IMR-90 (cell line): ENCODE measurements around the gene CERS5. TPM values are rescaled to one million over a fixed set of nuclear protein-coding genes. Genes with fewer than 3 reads are reported as not detected.

ENCODE experiments used
- ATAC-seq: fragments of 200-7000 bp; cut with Tn5 transposase; 2 replicates; pipeline ENCODE4 v1.9.1; 2020; ENCODE audit warnings: low read depth, mild to moderate bottlenecking, moderate library complexity
- BruUV-seq: library from RNA; stranded (reverse); fragments of 400-500 nt; replicated peaks from 2 replicates; lab custom pipeline; 2021; lab: Mats Ljungman, UMichigan
- CTCF ChIA-PET: fragments of 300-600 bp; formaldehyde crosslinking; extraction: SDS; loops from one replicate; lab custom pipeline; 2021; ENCODE audit warnings: antibody characterized with exemption; lab: Yijun Ruan, JAX
- POLR2A ChIA-PET: fragments of 300-600 bp; sonication (Branson Sonifier 250); formaldehyde crosslinking; loops from one replicate; lab custom pipeline; 2022; ENCODE audit warnings: antibody characterized with exemption; ENCODE audit not compliant: unreplicated experiment; lab: Charles Lee
- DNase-seq: peaks from one replicate; pipeline ENCODE4 v3.0.0; 2013
- H2AFZ ChIP-seq: replicated peaks from 2 replicates; pipeline ENCODE3; 2013; ENCODE audit warnings: low read length, mild to moderate bottlenecking; ENCODE audit not compliant: poor library complexity
- H2AK5ac ChIP-seq: 2 replicates; pipeline ENCODE4 v1.6.1; 2013; ENCODE audit warnings: low read depth, low read length, inconsistent platforms
- H2AK9ac ChIP-seq: replicated peaks from 2 replicates; pipeline ENCODE3; 2013; ENCODE audit warnings: mild to moderate bottlenecking, low read depth, low read length, moderate library complexity; ENCODE audit not compliant: poor library complexity
- H2BK120ac ChIP-seq: 2 replicates; pipeline ENCODE4 v1.6.1; 2013; ENCODE audit warnings: low read depth, low read length, inconsistent platforms
- H2BK15ac ChIP-seq: 3 replicates; pipeline ENCODE4 v1.6.1; 2013; ENCODE audit warnings: low read depth, low read length, inconsistent platforms
- H2BK20ac ChIP-seq: 2 replicates; pipeline ENCODE4 v1.6.1; 2013; ENCODE audit warnings: low read depth, mild to moderate bottlenecking, inconsistent platforms, low read length, moderate library complexity
- H2BK5ac ChIP-seq: 2 replicates; pipeline ENCODE4 v1.6.1; 2013; ENCODE audit warnings: mild to moderate bottlenecking, low read depth, low read length, inconsistent platforms; ENCODE audit not compliant: poor library complexity, severe bottlenecking
- H3K14ac ChIP-seq: replicated peaks from 2 replicates; pipeline ENCODE4 v1.6.1; 2013; ENCODE audit warnings: low read depth, low read length, inconsistent platforms
- H3K18ac ChIP-seq: 2 replicates; pipeline ENCODE4 v1.6.1; 2013; ENCODE audit warnings: low read depth, low read length, control low read depth
- H3K23ac ChIP-seq: 2 replicates; pipeline ENCODE4 v1.6.1; 2013; ENCODE audit warnings: low read depth, low read length, inconsistent platforms
- H3K27ac ChIP-seq: 2 replicates; pipeline ENCODE4 v1.5.1; 2013; ENCODE audit warnings: mild to moderate bottlenecking, control low read depth, low read length; ENCODE audit not compliant: insufficient read depth
- H3K27me3 ChIP-seq: 2 replicates; pipeline ENCODE4 v1.6.1; 2013; ENCODE audit warnings: low read length; ENCODE audit not compliant: control insufficient read depth, insufficient read depth
- H3K36me3 ChIP-seq: 2 replicates; pipeline ENCODE4 v1.6.1; 2013; ENCODE audit warnings: low read length, mixed read lengths; ENCODE audit not compliant: control insufficient read depth, insufficient read depth
- H3K4ac ChIP-seq: 2 replicates; pipeline ENCODE4 v1.6.1; 2013; ENCODE audit warnings: low read depth, low read length, inconsistent platforms
- H3K4me1 ChIP-seq: 2 replicates; pipeline ENCODE4 v1.6.1; 2013; ENCODE audit warnings: low read length, mixed read lengths; ENCODE audit not compliant: control insufficient read depth, insufficient read depth
- H3K4me2 ChIP-seq: 2 replicates; pipeline ENCODE4 v1.6.1; 2013; ENCODE audit warnings: low read depth, mild to moderate bottlenecking, control low read depth, low read length, moderate library complexity
- H3K4me3 ChIP-seq: 2 replicates; pipeline ENCODE4 v1.5.1; 2013; ENCODE audit warnings: low read depth, mild to moderate bottlenecking, control low read depth, low read length, moderate library complexity; ENCODE audit not compliant: insufficient read depth
- H3K56ac ChIP-seq: 2 replicates; pipeline ENCODE4 v1.6.1; 2013; ENCODE audit warnings: low read length, inconsistent platforms; ENCODE audit not compliant: insufficient read depth; ENCODE audit errors: extremely low read depth
- H3K79me1 ChIP-seq, 2 experiments: 2 replicates each; pipeline ENCODE4 v1.6.1; 2013; ENCODE audit warnings: low read length in 2 of 2, inconsistent platforms in 1 of 2, low read depth in 1 of 2
- H3K9ac ChIP-seq: 2 replicates; pipeline ENCODE4 v1.6.1; 2013; ENCODE audit warnings: low read depth, low read length, control low read depth
- H3K9me1 ChIP-seq: 2 replicates; pipeline ENCODE4 v1.6.1; 2013; ENCODE audit warnings: low read length, inconsistent platforms; ENCODE audit not compliant: insufficient read depth
- H3K9me3 ChIP-seq: 2 replicates; pipeline ENCODE4 v1.6.1; 2013; ENCODE audit warnings: low read length; ENCODE audit not compliant: control insufficient read depth, insufficient read depth
- H4K20me1 ChIP-seq: 2 replicates; pipeline ENCODE4 v1.6.1; 2013; ENCODE audit warnings: low read length, inconsistent platforms; ENCODE audit not compliant: insufficient read depth
- H4K5ac ChIP-seq: 2 replicates; pipeline ENCODE4 v1.6.1; 2013; ENCODE audit warnings: mild to moderate bottlenecking, low read depth, low read length, control low read depth
- H4K8ac ChIP-seq, 2 experiments: 2 replicates each; pipeline ENCODE4 v1.6.1; 2013; ENCODE audit warnings: low read depth in 2 of 2, low read length in 2 of 2, control low read depth in 1 of 2, inconsistent platforms in 1 of 2
- H4K91ac ChIP-seq: 2 replicates; pipeline ENCODE4 v1.6.1; 2013; ENCODE audit warnings: low read depth, low read length, inconsistent platforms; ENCODE audit not compliant: insufficient read depth
- BHLHE40 ChIP-seq: fragments of 150-350 bp; IDR thresholded peaks from 2 replicates; pipeline ENCODE4 v1.6.1; 2016; ENCODE audit warnings: mild to moderate bottlenecking, low read depth, low read length
- CEBPB ChIP-seq: IDR thresholded peaks from 2 replicates; pipeline ENCODE4 v1.6.1; 2012; ENCODE audit warnings: low read depth, low read length, improper control_type of control experiment
- CHD1 ChIP-seq: IDR thresholded peaks from 2 replicates; pipeline ENCODE4 v1.6.1; 2012; ENCODE audit warnings: low read depth, low read length, improper control_type of control experiment
- FOS ChIP-seq: fragments of 150-350 bp; IDR thresholded peaks from 2 replicates; pipeline ENCODE4 v1.6.1; 2016; ENCODE audit warnings: low read depth, low read length
- MAFK ChIP-seq: IDR thresholded peaks from 2 replicates; pipeline ENCODE4 v1.6.1; 2012; ENCODE audit warnings: low read depth, low read length, improper control_type of control experiment
- MAZ ChIP-seq: IDR thresholded peaks from 2 replicates; pipeline ENCODE4 v1.6.1; 2012; ENCODE audit warnings: low read depth, mild to moderate bottlenecking, low read length, improper control_type of control experiment, moderate library complexity, borderline replicate concordance
- MXI1 ChIP-seq: IDR thresholded peaks from 2 replicates; pipeline ENCODE4 v1.6.1; 2012; ENCODE audit warnings: low read depth, mild to moderate bottlenecking, low read length, moderate library complexity, borderline replicate concordance
- NFE2L2 ChIP-seq: fragments of 150-350 bp; IDR thresholded peaks from 2 replicates; pipeline ENCODE4 v1.6.1; 2016; ENCODE audit warnings: low read depth, mild to moderate bottlenecking, low read length
- POLR2A ChIP-seq: IDR thresholded peaks from 2 replicates; pipeline ENCODE4 v1.6.1; 2012; ENCODE audit warnings: mild to moderate bottlenecking, low read depth, low read length
- RAD21 ChIP-seq: IDR thresholded peaks from 2 replicates; pipeline ENCODE4 v1.6.1; 2012; ENCODE audit warnings: low read length, improper control_type of control experiment
- RCOR1 ChIP-seq: IDR thresholded peaks from 2 replicates; pipeline ENCODE4 v1.6.1; 2012; ENCODE audit warnings: mild to moderate bottlenecking, low read length, improper control_type of control experiment; ENCODE audit not compliant: insufficient replicate concordance
- RFX5 ChIP-seq: IDR thresholded peaks from 2 replicates; pipeline ENCODE4 v1.8.0; 2012; ENCODE audit warnings: low read depth, mild to moderate bottlenecking, low read length, moderate library complexity
- SMC3 ChIP-seq: fragments of 150-350 bp; IDR thresholded peaks from 2 replicates; pipeline ENCODE4 v1.6.1; 2016; ENCODE audit warnings: low read depth, mild to moderate bottlenecking, antibody characterized with exemption, low read length, moderate library complexity
- WGBS, 2 experiments: methylation state at CpG; one replicate each; pipeline versions ENCODE4 v1.1.5 to v1.1.7; 2013; ENCODE audit warnings: missing lambda C conversion rate in 2 of 2; ENCODE audit not compliant: insufficient read length in 1 of 2; ENCODE audit errors: extremely low coverage in 2 of 2; 5-methylcytosine and 5-hydroxymethylcytosine counted together
- dilution Hi-C: fragments of 300-500 bp; cut with HindIII; formaldehyde crosslinking; loops from one replicate; pipeline ENCODE4 v1.14.3; 2018; ENCODE audit warnings: low sequenced_read_pairs; ENCODE audit not compliant: unreplicated experiment
- in situ Hi-C: fragments of 300-500 bp; cut with MboI; formaldehyde crosslinking; loops from 3 replicates; pipeline ENCODE4 v1.14.3; 2019; ENCODE audit warnings: low sequenced_read_pairs, inconsistent platforms, mixed read lengths
- intact Hi-C: fragments of 100-400 bp; cut with micrococcal nuclease; formaldehyde crosslinking; loops from 2 replicates; pipeline ENCODE4 v1.10.0; 2022
- polyA plus RNA-seq, 3 experiments: library from polyadenylated mRNA; depleted of rRNA; stranded (reverse); fragments of >200 nt; gene quantifications; 2 replicates each; pipeline ENCODE4 v1.2.3, GENCODE V29; 2012; ENCODE audit warnings: low replicate concordance in 1 of 3
- total RNA-seq: library from RNA; depleted of rRNA; stranded (reverse); fragments of >200 nt; gene quantifications from 2 replicates; pipeline ENCODE4 v1.2.3, GENCODE V29; 2012
- TF ChIP-seq, protein P1 (sequence below): fragments of 150-350 bp; IDR thresholded peaks from 2 replicates; pipeline ENCODE4 v1.6.1; 2017; ENCODE audit warnings: mild to moderate bottlenecking, antibody characterized with exemption, low read length, low read depth
- TF ChIP-seq, protein P2 (sequence below): fragments of 150-350 bp; IDR thresholded peaks from 2 replicates; pipeline ENCODE4 v1.6.1; 2016; ENCODE audit warnings: low read depth, mild to moderate bottlenecking, low read length, moderate library complexity, borderline replicate concordance
- TF ChIP-seq, protein P3 (sequence below): conservative IDR thresholded peaks from 2 replicates; pipeline ENCODE4 v1.5.1; 2012; ENCODE audit warnings: mild to moderate bottlenecking, low read depth, low read length, improper control_type of control experiment

CERS5 gene
- total and polyA plus RNA-seq, 2 of the 4 experiments (the other 2 are of a cell fraction), result 40.3 to 60.3 TPM

DNA sequence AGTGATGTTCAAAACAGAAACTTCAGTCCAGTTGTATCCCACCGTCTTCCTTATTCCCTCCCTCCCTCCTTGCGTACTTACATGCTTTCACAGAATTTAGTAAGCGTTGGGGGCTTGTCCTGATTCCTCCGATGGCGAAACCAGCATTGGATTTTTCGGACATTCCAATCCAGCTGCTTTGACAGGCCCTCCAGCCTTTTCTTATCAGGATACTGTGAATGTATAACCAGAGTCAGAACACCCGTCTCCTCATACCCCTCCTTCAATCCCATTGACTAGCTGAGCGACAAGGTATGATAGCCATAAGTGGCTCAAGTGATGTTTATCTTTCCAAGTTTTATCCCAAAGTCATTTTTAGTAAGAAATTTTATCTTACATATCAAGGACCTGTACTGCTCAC is 24.2 kb downstream of the CERS5 start:
- 0 out of 2 replicates have a peak, but pooled peaks cover 5% of the 10 kb centered on the region for H3K9me1 ChIP-seq
- H3K14ac ChIP-seq, result no peak overlapping the region
- in situ Hi-C loops (no loop called here), dilution Hi-C loops (no loop called here), intact Hi-C loops (no loop called here)
- H3K4ac ChIP-seq, result no peak overlapping the region
- no peak overlapping the region for H2BK5ac ChIP-seq
- H3K79me1 ChIP-seq, result peaks cover 16 to 39% of the 10 kb centered on the region in 2 experiments
- H4K20me1 ChIP-seq, result no peaks in the 10 kb centered on the region
- H3K4me1 ChIP-seq, result peaks cover 3% of the 10 kb centered on the region; the same call in 1 of the 2 replicates
- H3K27ac ChIP-seq, result no peak overlapping the region
- POLR2A ChIA-PET, result no interaction called here
- no peak overlapping the region for H3K4me3 ChIP-seq
- no peak overlapping the region for H4K91ac ChIP-seq
- WGBS, 2 experiments, result 100% methylated on average over 3 of the region's 8 CpGs; no CpG with 5 or more reads in 1 of the 2 experiments
- no peak overlapping the region for H4K5ac ChIP-seq
- no peak overlapping the region for H2AK9ac ChIP-seq
- CTCF ChIA-PET, result no interaction called here
- no peaks in the 10 kb centered on the region for H3K27me3 ChIP-seq
- no peaks in the 10 kb centered on the region for H3K9me3 ChIP-seq
- no peak overlapping the region for H3K4me2 ChIP-seq
- no peak overlapping the region for H4K8ac ChIP-seq
- H2BK20ac ChIP-seq, result no peak overlapping the region
- H3K9ac ChIP-seq, result no peak overlapping the region
- H2AK5ac ChIP-seq, result no peak overlapping the region
- H2BK120ac ChIP-seq, result no peak overlapping the region
- peaks cover 21% of the 10 kb centered on the region for H3K36me3 ChIP-seq
- DNase-seq (no peak), ATAC-seq (no peak)
- no peak overlapping the region for H3K56ac ChIP-seq
- H3K18ac ChIP-seq, result no peak overlapping the region
- BruUV-seq, result no TSS peak
- no peak overlapping the region for H2BK15ac ChIP-seq
- no peak overlapping the region for H2AFZ ChIP-seq
- TF ChIP-seq, protein P1, sequence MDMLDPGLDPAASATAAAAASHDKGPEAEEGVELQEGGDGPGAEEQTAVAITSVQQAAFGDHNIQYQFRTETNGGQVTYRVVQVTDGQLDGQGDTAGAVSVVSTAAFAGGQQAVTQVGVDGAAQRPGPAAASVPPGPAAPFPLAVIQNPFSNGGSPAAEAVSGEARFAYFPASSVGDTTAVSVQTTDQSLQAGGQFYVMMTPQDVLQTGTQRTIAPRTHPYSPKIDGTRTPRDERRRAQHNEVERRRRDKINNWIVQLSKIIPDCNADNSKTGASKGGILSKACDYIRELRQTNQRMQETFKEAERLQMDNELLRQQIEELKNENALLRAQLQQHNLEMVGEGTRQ, result no peak
- TF ChIP-seq SMC3 (no peak), CEBPB (no peak), RAD21 (no peak), RFX5 (no peak), FOS (no peak), MAFK (no peak), CHD1 (no peak), MXI1 (no peak), RCOR1 (no peak), NFE2L2 (no peak), POLR2A (no peak), BHLHE40 (no peak), MAZ (no peak)
- TF ChIP-seq, protein P2, sequence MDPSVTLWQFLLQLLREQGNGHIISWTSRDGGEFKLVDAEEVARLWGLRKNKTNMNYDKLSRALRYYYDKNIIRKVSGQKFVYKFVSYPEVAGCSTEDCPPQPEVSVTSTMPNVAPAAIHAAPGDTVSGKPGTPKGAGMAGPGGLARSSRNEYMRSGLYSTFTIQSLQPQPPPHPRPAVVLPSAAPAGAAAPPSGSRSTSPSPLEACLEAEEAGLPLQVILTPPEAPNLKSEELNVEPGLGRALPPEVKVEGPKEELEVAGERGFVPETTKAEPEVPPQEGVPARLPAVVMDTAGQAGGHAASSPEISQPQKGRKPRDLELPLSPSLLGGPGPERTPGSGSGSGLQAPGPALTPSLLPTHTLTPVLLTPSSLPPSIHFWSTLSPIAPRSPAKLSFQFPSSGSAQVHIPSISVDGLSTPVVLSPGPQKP, result no peak
- TF ChIP-seq, protein P3, sequence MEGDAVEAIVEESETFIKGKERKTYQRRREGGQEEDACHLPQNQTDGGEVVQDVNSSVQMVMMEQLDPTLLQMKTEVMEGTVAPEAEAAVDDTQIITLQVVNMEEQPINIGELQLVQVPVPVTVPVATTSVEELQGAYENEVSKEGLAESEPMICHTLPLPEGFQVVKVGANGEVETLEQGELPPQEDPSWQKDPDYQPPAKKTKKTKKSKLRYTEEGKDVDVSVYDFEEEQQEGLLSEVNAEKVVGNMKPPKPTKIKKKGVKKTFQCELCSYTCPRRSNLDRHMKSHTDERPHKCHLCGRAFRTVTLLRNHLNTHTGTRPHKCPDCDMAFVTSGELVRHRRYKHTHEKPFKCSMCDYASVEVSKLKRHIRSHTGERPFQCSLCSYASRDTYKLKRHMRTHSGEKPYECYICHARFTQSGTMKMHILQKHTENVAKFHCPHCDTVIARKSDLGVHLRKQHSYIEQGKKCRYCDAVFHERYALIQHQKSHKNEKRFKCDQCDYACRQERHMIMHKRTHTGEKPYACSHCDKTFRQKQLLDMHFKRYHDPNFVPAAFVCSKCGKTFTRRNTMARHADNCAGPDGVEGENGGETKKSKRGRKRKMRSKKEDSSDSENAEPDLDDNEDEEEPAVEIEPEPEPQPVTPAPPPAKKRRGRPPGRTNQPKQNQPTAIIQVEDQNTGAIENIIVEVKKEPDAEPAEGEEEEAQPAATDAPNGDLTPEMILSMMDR, result no peak
- H3K23ac ChIP-seq, result no peak overlapping the region
